ENCODE measurements around the gene SEC14L1.

DNA sequence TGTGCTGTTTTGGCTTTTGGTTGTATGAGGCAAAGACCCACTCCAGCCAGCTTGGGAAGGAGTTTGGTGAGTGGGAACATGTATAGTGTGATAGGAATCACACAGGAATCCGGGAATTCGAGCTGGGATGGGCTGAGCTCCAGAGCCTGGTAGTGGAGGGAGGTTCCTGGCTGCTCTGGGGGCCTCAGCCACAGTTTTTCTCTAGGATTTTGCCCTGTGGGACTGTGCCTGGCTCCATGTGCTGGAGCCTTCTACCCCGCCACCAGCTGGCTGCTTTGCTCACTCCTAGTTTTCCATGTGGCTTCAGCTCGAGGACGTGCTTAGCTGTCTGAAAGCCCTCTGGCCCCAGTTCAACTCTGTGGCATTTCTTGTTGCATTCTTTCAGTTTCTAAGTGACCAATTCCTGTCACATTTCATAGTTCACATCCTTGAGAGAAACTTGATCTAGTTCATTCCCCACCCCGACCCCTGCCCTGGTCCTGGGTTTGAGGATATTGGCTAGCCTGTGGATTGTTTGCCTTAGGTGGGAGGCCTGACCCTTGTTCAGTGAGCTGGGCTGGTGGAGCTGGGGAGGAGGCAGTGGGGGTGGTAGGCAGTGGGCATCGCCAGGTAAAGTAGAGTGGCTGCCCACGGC lies 5.0 kb downstream of the SEC14L1 start:
- TF ChIP-seq RAD21 (IDR thresholded peaks at IDR 0.05; ENCODE audit: low read depth), result peak; percentile 23
- peak; percentile 62 for TF ChIP-seq TEAD4 (IDR thresholded peaks at IDR 0.05)

Measured in Ishikawa (cell line).